AG04450 (cell line): ENCODE measurements around the gene ENTREP3. TPM values are rescaled to one million over a fixed set of nuclear protein-coding genes. Genes with fewer than 3 reads are reported as not detected.
A peak's percentile ranks its signal among the peaks of the same experiment; 100 is the strongest.
"Not testable (repeated sequence)": the region's sequence is repeated elsewhere in the genome, so short reads cannot be mapped to it uniquely, and the experiment has no call there.

Experiments
- CTCF ChIA-PET: fragments of 300-600, 350-600 bp; formaldehyde crosslinking; extraction: SDS; loops from one replicate; lab custom pipeline; 2022; ENCODE audit warnings: antibody characterized with exemption, inconsistent platforms; lab: Charles Lee
- POLR2A ChIA-PET: fragments of 350-600 bp; formaldehyde crosslinking; extraction: SDS; loops from one replicate; lab custom pipeline; 2021; ENCODE audit warnings: antibody characterized with exemption, inconsistent platforms; lab: Yijun Ruan, JAX
- DNase-seq: peaks from one replicate; pipeline ENCODE4 v3.0.0-alpha.2; 2011; ENCODE audit warnings: low read depth, low spot score
- H3K27ac ChIP-seq: one replicate; pipeline ENCODE4 v1.5.1; 2012; ENCODE audit warnings: low read depth, low read length, control low read depth
- H3K27me3 ChIP-seq: one replicate; pipeline ENCODE4 v1.6.0; 2012; ENCODE audit warnings: low read length; ENCODE audit not compliant: control insufficient read depth, insufficient read depth
- H3K4me3 ChIP-seq: 2 replicates; pipeline ENCODE4 v1.5.1; 2011; ENCODE audit warnings: mild to moderate bottlenecking, low read depth, low read length, control low read depth
- H3K9me3 ChIP-seq: 2 replicates; pipeline ENCODE4 v1.5.1; 2012; ENCODE audit warnings: low read length; ENCODE audit not compliant: control insufficient read depth, insufficient read depth
- CTCF ChIP-seq: IDR thresholded peaks from 2 replicates; pipeline ENCODE4 v1.5.1; 2011; ENCODE audit warnings: low read depth, low read length, control low read depth, inconsistent platforms
- polyA plus RNA-seq: library from polyadenylated mRNA; depleted of rRNA; stranded (reverse); fragments of >200 nt; gene quantifications from 2 replicates; pipeline ENCODE4 v1.2.3, GENCODE V29; 2011

The ENTREP3 gene
- polyA plus RNA-seq, 1 experiment = 10.2 TPM

- Histone ChIP-seq H3K27me3 (no peaks in the 10 kb centered on the region), H3K4me3 (peak overlapping the region; percentile 72), H3K9me3 (no peaks in the 10 kb centered on the region), H3K27ac (no peak overlapping the region)
- POLR2A ChIA-PET = interaction anchor here (1.2 to 1.6 kb wide), 2 partner anchors 18 to 81 kb away, joined by 3 to 8 read pairs; no protein-coding TSS in a partner anchor
- CTCF ChIA-PET = interaction anchor here (1.2 to 1.5 kb wide), 2 partner anchors 8 to 11 kb away, joined by 3 to 10 read pairs; no protein-coding TSS in a partner anchor
- DNase-seq = no peak
- TF ChIP-seq CTCF = no peak
Measured at GRCh38 chr1:155242805-155243358, 12.4 kb downstream of the ENTREP3 start.

GRCh38 chr1:155241841-155242264 is 13.4 kb downstream of the ENTREP3 start:
- Histone ChIP-seq H3K9me3 (no peaks in the 10 kb centered on the region), H3K27me3 (no peaks in the 10 kb centered on the region), H3K27ac (no peak overlapping the region), H3K4me3 (no peak overlapping the region)
- ChIA-PET CTCF (interaction anchor here (0.5 to 1.9 kb wide), 5 partner anchors 9 to 156 kb away, joined by 3 to 10 read pairs (median 4); partner anchors contain the start of gene KRTCAP2), POLR2A (interaction anchor here (2.0 kb wide), 1 partner anchor 48 kb away, joined by 5 read pairs; no protein-coding TSS in a partner anchor)
- no peak for DNase-seq
- TF ChIP-seq CTCF = no peak

GRCh38 chr1:155241069-155241679 is 14.1 kb downstream of the ENTREP3 start:
- Histone ChIP-seq H3K27ac (no peak overlapping the region), H3K4me3 (peak overlapping the region; percentile 61), H3K9me3 (no peaks in the 10 kb centered on the region), H3K27me3 (no peaks in the 10 kb centered on the region)
- POLR2A ChIA-PET = interaction anchor here (1.1 to 2.0 kb wide), 2 partner anchors 33 to 47 kb away, joined by 5 read pairs; partner anchors contain the start of genes MTX1 and THBS3
- no peak for TF ChIP-seq CTCF
- DNase-seq = peak; percentile 59
- CTCF ChIA-PET = interaction anchor here (1.0 to 2.0 kb wide), 5 partner anchors 10 to 156 kb away, joined by 4 to 10 read pairs (median 4); partner anchors contain the start of gene KRTCAP2

- CTCF ChIA-PET = no interaction called here
- H3K9me3 ChIP-seq = no peaks in the 10 kb centered on the region
- POLR2A ChIA-PET = no interaction called here
- no peak overlapping the region for H3K4me3 ChIP-seq
- H3K27ac ChIP-seq = no peak overlapping the region
- TF ChIP-seq CTCF = no peak
- no peaks in the 10 kb centered on the region for H3K27me3 ChIP-seq
- DNase-seq = no peak
Measured at GRCh38 chr1:155236451-155236850, 18.8 kb downstream of the ENTREP3 start.

- CTCF ChIA-PET, H3K4me3 ChIP-seq, H3K9me3 ChIP-seq, H3K27ac ChIP-seq, H3K27me3 ChIP-seq, DNase-seq, POLR2A ChIA-PET: not testable (repeated sequence)
Measured at GRCh38 chr1:155235375-155235774, 19.9 kb downstream of the ENTREP3 start.

- H3K27ac ChIP-seq, H3K9me3 ChIP-seq, CTCF ChIA-PET, POLR2A ChIA-PET, H3K27me3 ChIP-seq, DNase-seq, H3K4me3 ChIP-seq: not testable (repeated sequence)
Measured at GRCh38 chr1:155233502-155233901, 21.8 kb downstream of the ENTREP3 start.

- CTCF ChIA-PET = interaction anchor here (1.1 to 1.5 kb wide), 3 partner anchors 11 to 25 kb away, joined by 3 to 6 read pairs (median 4); no protein-coding TSS in a partner anchor
- H3K27ac ChIP-seq = peak overlapping the region; percentile 3
- H3K27me3 ChIP-seq, H3K4me3 ChIP-seq, H3K9me3 ChIP-seq, POLR2A ChIA-PET, DNase-seq: not testable (repeated sequence)
Measured at GRCh38 chr1:155232001-155232978, 23.0 kb downstream of the ENTREP3 start.
